SK-N-SH (cell line): Measurements from ENCODE around the gene MYADML2. TPM values are rescaled to one million over a fixed set of nuclear protein-coding genes. Genes with fewer than 3 reads are reported as not detected.

Source experiments
- CTCF ChIA-PET: fragments of 300-600, 350-600 bp; formaldehyde crosslinking; extraction: SDS; loops from one replicate; lab custom pipeline; 2021; lab: Yijun Ruan, JAX
- POLR2A ChIA-PET: fragments of 350-600 bp; sonication (Branson Sonifier 250); formaldehyde crosslinking; extraction: SDS; loops from one replicate; lab custom pipeline; 2020; ENCODE audit warnings: antibody characterized with exemption, inconsistent platforms; lab: Yijun Ruan, JAX
- DNase-seq: peaks from one replicate; pipeline ENCODE4 v3.0.0; 2012
- H2AFZ ChIP-seq: fragments of 200-600 bp; sonication (generic); 2 replicates; pipeline ENCODE4 v1.8.1; 2016; ENCODE audit warnings: antibody characterized with exemption, mild to moderate bottlenecking, low read depth
- H3F3A ChIP-seq: fragments of 200-600 bp; sonication (generic); replicated peaks from 2 replicates; pipeline ENCODE3; 2016; ENCODE audit warnings: antibody characterized with exemption, mild to moderate bottlenecking; ENCODE audit not compliant: insufficient read depth
- H3K27ac ChIP-seq, 2 experiments: fragments of 200-500 bp in 1 of 2; fragments of 200-600 bp in 1 of 2; sonication (Bioruptor generic) in 1 of 2; sonication (generic), shearing (Covaris generic) in 1 of 2; 2 replicates each; pipeline versions ENCODE4 v1.5.1 to v1.6.1; 2014 to 2016; ENCODE audit warnings: low read depth in 2 of 2, inconsistent platforms in 1 of 2, low read length in 1 of 2, mild to moderate bottlenecking in 1 of 2, mixed read lengths in 1 of 2
- H3K27me3 ChIP-seq: fragments of 200-600 bp; sonication (generic), shearing (Covaris generic); 2 replicates; pipeline ENCODE4 v1.6.1; 2016; ENCODE audit warnings: mixed run types; ENCODE audit not compliant: insufficient read depth
- H3K36me3 ChIP-seq, 2 experiments: fragments of 200-500 bp in 1 of 2; fragments of 200-600 bp in 1 of 2; sonication (Bioruptor generic) in 1 of 2; sonication (generic) in 1 of 2; replicated peaks in 1 of 2; 2 replicates each; pipeline versions ENCODE3 to v1.5.1; 2014 to 2016; ENCODE audit warnings: low read length in 1 of 2, mild to moderate bottlenecking in 1 of 2; ENCODE audit not compliant: insufficient read depth in 2 of 2, control insufficient read depth in 1 of 2
- H3K4me1 ChIP-seq, 2 experiments: fragments of 200-500 bp in 1 of 2; fragments of 200-600 bp in 1 of 2; sonication (Bioruptor generic) in 1 of 2; sonication (generic), shearing (Covaris generic) in 1 of 2; 2 replicates each; pipeline versions ENCODE4 v1.5.1 to v1.6.1; 2014 to 2016; ENCODE audit warnings: low read depth in 1 of 2, low read length in 1 of 2, mixed run types in 1 of 2; ENCODE audit not compliant: insufficient read depth in 2 of 2, control insufficient read depth in 1 of 2
- H3K4me2 ChIP-seq: fragments of 200-600 bp; sonication (generic), shearing (Covaris generic); 2 replicates; pipeline ENCODE4 v1.6.1; 2017; ENCODE audit warnings: mixed run types
- H3K4me3 ChIP-seq, 2 experiments: fragments of 200-500 bp in 1 of 2; fragments of 200-600 bp in 1 of 2; sonication (Bioruptor generic) in 1 of 2; sonication (generic), shearing (Covaris generic) in 1 of 2; 2 replicates each; pipeline versions ENCODE4 v1.5.1 to v1.8.1; 2014 to 2016; ENCODE audit warnings: low read depth in 2 of 2, inconsistent platforms in 1 of 2, low read length in 1 of 2, mild to moderate bottlenecking in 1 of 2, mixed read lengths in 1 of 2, moderate library complexity in 1 of 2
- H3K79me2 ChIP-seq: fragments of 200-600 bp; sonication (generic); 2 replicates; pipeline ENCODE4 v1.8.1; 2017; ENCODE audit warnings: mild to moderate bottlenecking; ENCODE audit not compliant: insufficient read depth
- H3K9ac ChIP-seq: fragments of 200-600 bp; sonication (generic); 2 replicates; pipeline ENCODE4 v1.6.1; 2017; ENCODE audit warnings: mixed run types
- H3K9me2 ChIP-seq: fragments of 200-600 bp; sonication (generic); 2 replicates; pipeline ENCODE4 v1.6.1; 2017; ENCODE audit warnings: mixed run types
- H3K9me3 ChIP-seq: fragments of 200-600 bp; sonication (generic); 2 replicates; pipeline ENCODE4 v1.6.1; 2017; ENCODE audit warnings: mixed run types, mild to moderate bottlenecking, moderate library complexity
- H4K20me1 ChIP-seq: fragments of 200-600 bp; sonication (generic); 2 replicates; pipeline ENCODE4 v1.6.1; 2017; ENCODE audit warnings: mild to moderate bottlenecking, mixed run types; ENCODE audit not compliant: insufficient read depth
- CHD2 ChIP-seq: fragments of 150-350 bp; IDR thresholded peaks from 2 replicates; pipeline ENCODE4 v1.6.1; 2018; ENCODE audit warnings: low read length; ENCODE audit not compliant: partially characterized antibody
- EZH2phosphoT487 ChIP-seq: fragments of 200-600 bp; sonication (generic); IDR thresholded peaks from 2 replicates; pipeline ENCODE4 v1.6.1; 2017; ENCODE audit warnings: low read depth, mixed run types, mild to moderate bottlenecking, antibody characterized with exemption, moderate library complexity, borderline replicate concordance
- FOXJ3 ChIP-seq: sonication (generic); formaldehyde crosslinking; IDR thresholded peaks from 2 replicates; pipeline ENCODE4 v1.5.1; 2020; ENCODE audit warnings: mild to moderate bottlenecking, missing genetic modification reagents
- FOXM1 ChIP-seq: IDR thresholded peaks from 2 replicates; pipeline ENCODE4 v1.4.0; 2012; ENCODE audit warnings: low read depth, mild to moderate bottlenecking
- GATA2 ChIP-seq: sonication (generic); formaldehyde crosslinking; IDR thresholded peaks from 2 replicates; pipeline ENCODE4 v1.5.0; 2020; ENCODE audit warnings: mild to moderate bottlenecking, missing genetic modification reagents
- IRF3 ChIP-seq: fragments of 150-350 bp; IDR thresholded peaks from 2 replicates; pipeline ENCODE4 v1.6.1; 2016; ENCODE audit warnings: mild to moderate bottlenecking, low read depth, low read length
- MAX ChIP-seq: IDR thresholded peaks from 2 replicates; pipeline ENCODE4 v1.4.0; 2012; ENCODE audit warnings: low read depth
- MEF2A ChIP-seq: IDR thresholded peaks from 2 replicates; pipeline ENCODE4 v1.4.0; 2012; ENCODE audit warnings: low read depth, borderline replicate concordance
- NRF1 ChIP-seq: IDR thresholded peaks from 2 replicates; pipeline ENCODE4 v1.6.1; 2012; ENCODE audit warnings: low read depth, mild to moderate bottlenecking, low read length
- POLR2AphosphoS5 ChIP-seq: IDR thresholded peaks from 2 replicates; pipeline ENCODE4 v1.6.1; 2012; ENCODE audit warnings: low read depth, low read length
- RAD21 ChIP-seq: IDR thresholded peaks from 2 replicates; pipeline ENCODE4 v1.6.1; 2012; ENCODE audit warnings: mild to moderate bottlenecking, low read length
- REST ChIP-seq: IDR thresholded peaks from 2 replicates; pipeline ENCODE4 v1.6.1; 2012; ENCODE audit warnings: mild to moderate bottlenecking, low read depth, low read length, moderate library complexity
- RFX5 ChIP-seq: IDR thresholded peaks from 2 replicates; pipeline ENCODE4 v1.6.1; 2012; ENCODE audit warnings: mild to moderate bottlenecking, improper control_type of control experiment, low read length
- RXRA ChIP-seq: IDR thresholded peaks from 2 replicates; pipeline ENCODE4 v1.4.0; 2012; ENCODE audit warnings: low read depth, mild to moderate bottlenecking, borderline replicate concordance
- TCF12 ChIP-seq: IDR thresholded peaks from 2 replicates; pipeline ENCODE4 v1.4.0; 2012
- TEAD4 ChIP-seq: IDR thresholded peaks from 2 replicates; pipeline ENCODE4 v1.4.0; 2012; ENCODE audit warnings: mild to moderate bottlenecking, borderline replicate concordance; ENCODE audit not compliant: insufficient read depth
- USF1 ChIP-seq: IDR thresholded peaks from 2 replicates; pipeline ENCODE4 v1.4.0; 2012; ENCODE audit warnings: low read depth, borderline replicate concordance
- USF2 ChIP-seq: fragments of 150-350 bp; IDR thresholded peaks from 2 replicates; pipeline ENCODE4 v1.6.1; 2017; ENCODE audit warnings: antibody characterized with exemption, low read length, low read depth, borderline replicate concordance
- YY1 ChIP-seq: IDR thresholded peaks from 2 replicates; pipeline ENCODE4 v1.4.0; 2012; ENCODE audit warnings: low read depth, mild to moderate bottlenecking
- WGBS: methylation state at CpG from one replicate; pipeline ENCODE4 v1.1.6; 2017; ENCODE audit warnings: low lambda C conversion rate; 5-methylcytosine and 5-hydroxymethylcytosine counted together
- polyA plus RNA-seq, 3 experiments: library from polyadenylated mRNA; depleted of rRNA; stranded (reverse); fragments of >200 nt; gene quantifications; 2 replicates each; pipeline ENCODE4 v1.2.3, GENCODE V29; 2012

MYADML2 gene
- polyA plus RNA-seq, 1 of the 3 experiments (the other 2 are of a cell fraction), result not detected

- peaks cover 35% of the 10 kb centered on the region for H3K79me2 ChIP-seq
- 92% methylated on average over 30 of the region's 32 CpGs for WGBS
- POLR2A ChIA-PET, result no interaction called here
These were observed 34.4 kb downstream of the MYADML2 start for GRCh38 chr17:81912441-81913309.

More at GRCh38 chr17:81912441-81913309, 34.4 kb downstream of the MYADML2 start:
- no peak overlapping the region for H3K9ac ChIP-seq
- H3K9me2 ChIP-seq, result no peaks in the 10 kb centered on the region
- peaks cover 35% of the 10 kb centered on the region for H4K20me1 ChIP-seq
- no peak overlapping the region for H2AFZ ChIP-seq
- no peaks in the 10 kb centered on the region for H3K9me3 ChIP-seq
- peaks cover 23 to 60% of the 10 kb centered on the region in 2 experiments for H3K36me3 ChIP-seq
- no peak for DNase-seq
- no peak overlapping the region for H3K4me2 ChIP-seq
- CTCF ChIA-PET, result interaction anchor here (1.0 to 3.8 kb wide), 11 partner anchors 11 to 242 kb away, joined by 3 to 20 read pairs (median 4); partner anchors contain the start of genes DCXR and NPB
- H3K27me3 ChIP-seq, result no peaks in the 10 kb centered on the region
- no peak for TF ChIP-seq TEAD4
- TF ChIP-seq NRF1, result no peak
- no peak for TF ChIP-seq GATA2
- no peak for TF ChIP-seq RXRA
- TF ChIP-seq USF2, result no peak
- TF ChIP-seq YY1, result no peak
- TF ChIP-seq CHD2, result no peak
- TF ChIP-seq MEF2A, result no peak
- TF ChIP-seq EZH2phosphoT487, result no peak
- TF ChIP-seq RFX5, result no peak
- TF ChIP-seq MAX, result no peak
- no peak for TF ChIP-seq RAD21
- TF ChIP-seq REST, result no peak
- TF ChIP-seq USF1, result no peak
- no peak for TF ChIP-seq TCF12
- no peak for TF ChIP-seq POLR2AphosphoS5
- TF ChIP-seq FOXM1, result no peak
- TF ChIP-seq FOXJ3 (CRISPR knock-in tag), result no peak
- no peak for TF ChIP-seq IRF3
- peaks cover 15 to 30% of the 10 kb centered on the region in 2 experiments for H3K4me1 ChIP-seq
- peaks cover 19% of the 10 kb centered on the region for H3F3A ChIP-seq
- no peak overlapping the region for H3K4me3 ChIP-seq
- no peak overlapping the region for H3K27ac ChIP-seq
